Transverse colon (tissue), 4 donors: ENCODE measurements around the gene LPO.

Experiments used
- POLR2A ChIP-seq: fragments of 450-650 bp; IDR thresholded peaks from one replicate; pipeline ENCODE4 v1.6.1; 2016; ENCODE audit warnings: antibody characterized with exemption, mild to moderate bottlenecking, moderate library complexity
- POLR2AphosphoS5 ChIP-seq, 3 donors: sonication (generic); formaldehyde crosslinking; IDR thresholded peaks; one replicate each; pipeline ENCODE4 v1.6.1; 2016; ENCODE audit warnings: antibody characterized with exemption in 3 of 3
- TF ChIP-seq, protein P1 (sequence below), 5 experiments: fragments of 200-600 bp in 3 of 5; fragments of 450-650 bp in 2 of 5; sonication (generic) in 3 of 5; IDR thresholded peaks; 1 replicate in 2 of 5; 2 replicates in 3 of 5; pipeline ENCODE4 v1.5.1; 2016 to 2017; ENCODE audit warnings: antibody characterized with exemption in 5 of 5, inconsistent platforms in 3 of 5, mild to moderate bottlenecking in 2 of 5, moderate library complexity in 1 of 5

DNA sequence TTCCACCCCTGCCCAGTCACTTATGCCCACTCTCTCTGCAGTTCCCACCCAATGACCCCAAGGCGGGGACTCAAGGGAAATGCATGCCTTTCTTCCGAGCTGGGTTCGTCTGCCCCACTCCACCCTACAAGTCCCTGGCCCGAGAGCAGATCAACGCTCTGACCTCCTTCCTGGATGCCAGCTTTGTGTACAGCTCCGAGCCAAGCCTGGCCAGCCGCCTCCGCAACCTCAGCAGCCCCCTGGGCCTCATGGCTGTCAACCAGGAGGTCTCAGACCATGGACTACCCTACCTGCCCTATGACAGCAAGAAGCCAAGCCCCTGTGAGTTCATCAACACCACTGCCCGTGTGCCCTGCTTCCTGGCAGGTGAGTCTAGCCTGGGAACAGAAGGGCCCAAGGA, 13.8 kb downstream of the LPO start:
- TF ChIP-seq POLR2A: no peak
- TF ChIP-seq, protein P1, sequence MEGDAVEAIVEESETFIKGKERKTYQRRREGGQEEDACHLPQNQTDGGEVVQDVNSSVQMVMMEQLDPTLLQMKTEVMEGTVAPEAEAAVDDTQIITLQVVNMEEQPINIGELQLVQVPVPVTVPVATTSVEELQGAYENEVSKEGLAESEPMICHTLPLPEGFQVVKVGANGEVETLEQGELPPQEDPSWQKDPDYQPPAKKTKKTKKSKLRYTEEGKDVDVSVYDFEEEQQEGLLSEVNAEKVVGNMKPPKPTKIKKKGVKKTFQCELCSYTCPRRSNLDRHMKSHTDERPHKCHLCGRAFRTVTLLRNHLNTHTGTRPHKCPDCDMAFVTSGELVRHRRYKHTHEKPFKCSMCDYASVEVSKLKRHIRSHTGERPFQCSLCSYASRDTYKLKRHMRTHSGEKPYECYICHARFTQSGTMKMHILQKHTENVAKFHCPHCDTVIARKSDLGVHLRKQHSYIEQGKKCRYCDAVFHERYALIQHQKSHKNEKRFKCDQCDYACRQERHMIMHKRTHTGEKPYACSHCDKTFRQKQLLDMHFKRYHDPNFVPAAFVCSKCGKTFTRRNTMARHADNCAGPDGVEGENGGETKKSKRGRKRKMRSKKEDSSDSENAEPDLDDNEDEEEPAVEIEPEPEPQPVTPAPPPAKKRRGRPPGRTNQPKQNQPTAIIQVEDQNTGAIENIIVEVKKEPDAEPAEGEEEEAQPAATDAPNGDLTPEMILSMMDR (IDR thresholded peaks at IDR 0.05): no peak
- TF ChIP-seq POLR2AphosphoS5 (IDR thresholded peaks at IDR 0.05): no peak
